Calu3 (cell line): Measurements from ENCODE around the gene PPIF. TPM values are rescaled to one million over a fixed set of nuclear protein-coding genes. Genes with fewer than 3 reads are reported as not detected.

Source experiments
- BruUV-seq: library from RNA; stranded (reverse); fragments of 400-500 nt; replicated peaks from 2 replicates; lab custom pipeline; 2021; lab: Mats Ljungman, UMichigan
- CTCF ChIA-PET: fragments of 300-600 bp; sonication (Branson Sonifier 250); formaldehyde crosslinking; loops from one replicate; lab custom pipeline; 2022; ENCODE audit warnings: antibody characterized with exemption; lab: Charles Lee
- DNase-seq: peaks from one replicate; pipeline ENCODE4 v3.0.0; 2022
- H3K27ac Mint-ChIP-seq: one replicate; pipeline ENCODE4 v1.8.0; 2022; ENCODE audit warnings: mixed read lengths; ENCODE audit not compliant: unreplicated experiment
- H3K27me3 Mint-ChIP-seq: one replicate; pipeline ENCODE4 v1.8.0; 2022; ENCODE audit warnings: mixed read lengths; ENCODE audit not compliant: unreplicated experiment
- H3K36me3 Mint-ChIP-seq: one replicate; pipeline ENCODE4 v1.8.0; 2022; ENCODE audit warnings: mild to moderate bottlenecking, moderate library complexity, mixed read lengths; ENCODE audit not compliant: insufficient read depth, unreplicated experiment
- H3K4me1 Mint-ChIP-seq: one replicate; pipeline ENCODE4 v1.8.0; 2022; ENCODE audit warnings: mild to moderate bottlenecking, low read depth, mixed read lengths; ENCODE audit not compliant: unreplicated experiment
- H3K4me3 Mint-ChIP-seq: one replicate; pipeline ENCODE4 v1.8.0; 2022; ENCODE audit warnings: mild to moderate bottlenecking, low read depth, moderate library complexity, mixed read lengths; ENCODE audit not compliant: unreplicated experiment
- H3K9me3 Mint-ChIP-seq: one replicate; pipeline ENCODE4 v1.8.0; 2022; ENCODE audit warnings: low read depth, mixed read lengths; ENCODE audit not compliant: unreplicated experiment
- intact Hi-C: fragments of 100-400 bp; cut with micrococcal nuclease; formaldehyde crosslinking; loops from one replicate; pipeline ENCODE4 v1.10.0; 2022; ENCODE audit not compliant: unreplicated experiment
- total RNA-seq: library from RNA; stranded (reverse); gene quantifications from 2 replicates; pipeline ENCODE4 v1.2.3, GENCODE V29; 2022
- TF ChIP-seq, protein P1 (sequence below): fragments of 200-600 bp; IDR thresholded peaks from one replicate; pipeline ENCODE4 v1.8.0; 2022; ENCODE audit warnings: antibody characterized with exemption; ENCODE audit not compliant: unreplicated experiment

Gene PPIF
- total RNA-seq, 1 experiment from 2014 or later, result 77.2 TPM

DNA sequence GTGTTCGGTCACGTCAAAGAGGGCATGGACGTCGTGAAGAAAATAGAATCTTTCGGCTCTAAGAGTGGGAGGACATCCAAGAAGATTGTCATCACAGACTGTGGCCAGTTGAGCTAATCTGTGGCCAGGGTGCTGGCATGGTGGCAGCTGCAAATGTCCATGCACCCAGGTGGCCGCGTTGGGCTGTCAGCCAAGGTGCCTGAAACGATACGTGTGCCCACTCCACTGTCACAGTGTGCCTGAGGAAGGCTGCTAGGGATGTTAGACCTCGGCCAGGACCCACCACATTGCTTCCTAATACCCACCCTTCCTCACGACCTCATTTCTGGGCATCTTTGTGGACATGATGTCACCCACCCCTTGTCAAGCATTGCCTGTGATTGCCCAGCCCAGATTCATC lies 6.5 kb downstream of the PPIF start:
- BruUV-seq, result no TSS peak
- Mint-ChIP-seq H3K27me3 (no peaks in the 10 kb centered on the region), H3K4me1 (no peaks in the 10 kb centered on the region), H3K27ac (no peak overlapping the region), H3K4me3 (no peak overlapping the region), H3K36me3 (peaks cover 32% of the 10 kb centered on the region), H3K9me3 (no peaks in the 10 kb centered on the region)
- intact Hi-C loops, result no loop called here
- TF ChIP-seq, protein P1, sequence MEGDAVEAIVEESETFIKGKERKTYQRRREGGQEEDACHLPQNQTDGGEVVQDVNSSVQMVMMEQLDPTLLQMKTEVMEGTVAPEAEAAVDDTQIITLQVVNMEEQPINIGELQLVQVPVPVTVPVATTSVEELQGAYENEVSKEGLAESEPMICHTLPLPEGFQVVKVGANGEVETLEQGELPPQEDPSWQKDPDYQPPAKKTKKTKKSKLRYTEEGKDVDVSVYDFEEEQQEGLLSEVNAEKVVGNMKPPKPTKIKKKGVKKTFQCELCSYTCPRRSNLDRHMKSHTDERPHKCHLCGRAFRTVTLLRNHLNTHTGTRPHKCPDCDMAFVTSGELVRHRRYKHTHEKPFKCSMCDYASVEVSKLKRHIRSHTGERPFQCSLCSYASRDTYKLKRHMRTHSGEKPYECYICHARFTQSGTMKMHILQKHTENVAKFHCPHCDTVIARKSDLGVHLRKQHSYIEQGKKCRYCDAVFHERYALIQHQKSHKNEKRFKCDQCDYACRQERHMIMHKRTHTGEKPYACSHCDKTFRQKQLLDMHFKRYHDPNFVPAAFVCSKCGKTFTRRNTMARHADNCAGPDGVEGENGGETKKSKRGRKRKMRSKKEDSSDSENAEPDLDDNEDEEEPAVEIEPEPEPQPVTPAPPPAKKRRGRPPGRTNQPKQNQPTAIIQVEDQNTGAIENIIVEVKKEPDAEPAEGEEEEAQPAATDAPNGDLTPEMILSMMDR, result no peak
- DNase-seq, result no peak
- CTCF ChIA-PET, result no interaction called here

DNA sequence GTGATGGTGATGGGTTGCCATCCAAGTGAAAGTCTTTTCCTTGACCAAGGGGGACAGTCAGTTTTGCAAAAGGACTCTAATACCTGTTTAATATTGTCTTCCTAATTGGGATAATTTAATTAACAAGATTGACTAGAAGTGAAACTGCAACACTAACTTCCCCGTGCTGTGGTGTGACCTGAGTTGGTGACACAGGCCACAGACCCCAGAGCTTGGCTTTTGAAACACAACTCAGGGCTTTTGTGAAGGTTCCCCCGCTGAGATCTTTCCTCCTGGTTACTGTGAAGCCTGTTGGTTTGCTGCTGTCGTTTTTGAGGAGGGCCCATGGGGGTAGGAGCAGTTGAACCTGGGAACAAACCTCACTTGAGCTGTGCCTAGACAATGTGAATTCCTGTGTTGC lies 6.9 kb downstream of the PPIF start:
- no peaks in the 10 kb centered on the region for H3K4me1 Mint-ChIP-seq
- CTCF ChIA-PET, result no interaction called here
- TSS peak; percentile 5 for BruUV-seq
- H3K27ac Mint-ChIP-seq, result no peak overlapping the region
- no peak for DNase-seq
- peaks cover 29% of the 10 kb centered on the region for H3K36me3 Mint-ChIP-seq
- TF ChIP-seq, protein P1, result no peak
- H3K4me3 Mint-ChIP-seq, result no peak overlapping the region
- H3K9me3 Mint-ChIP-seq, result no peaks in the 10 kb centered on the region
- intact Hi-C loops, result no loop called here
- no peaks in the 10 kb centered on the region for H3K27me3 Mint-ChIP-seq

DNA sequence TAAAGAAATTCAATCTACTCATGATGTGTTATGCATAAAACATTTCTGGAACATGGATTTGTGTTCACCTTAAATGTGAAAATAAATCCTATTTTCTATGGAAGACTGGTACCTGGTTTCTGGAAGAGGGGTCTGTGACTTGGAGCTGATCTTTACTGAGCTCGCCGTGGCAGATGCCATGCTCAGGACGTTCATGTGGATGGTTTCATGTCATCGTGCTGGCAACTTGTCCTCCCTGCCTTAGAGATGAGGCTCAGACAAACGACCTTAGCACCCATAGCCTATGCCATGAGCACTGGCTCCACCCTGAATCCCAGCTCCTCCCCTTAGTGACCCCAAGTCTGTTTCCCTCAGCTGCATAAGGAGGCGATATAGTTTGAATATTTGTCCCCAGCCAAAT lies 7.3 kb downstream of the PPIF start:
- intact Hi-C loops, result no loop called here
- Mint-ChIP-seq H3K27me3 (no peaks in the 10 kb centered on the region), H3K27ac (no peak overlapping the region), H3K36me3 (peaks cover 29% of the 10 kb centered on the region), H3K4me1 (no peaks in the 10 kb centered on the region), H3K9me3 (no peaks in the 10 kb centered on the region), H3K4me3 (no peak overlapping the region)
- TF ChIP-seq, protein P1, result no peak
- BruUV-seq, result no TSS peak
- no peak for DNase-seq
- CTCF ChIA-PET, result no interaction called here

DNA sequence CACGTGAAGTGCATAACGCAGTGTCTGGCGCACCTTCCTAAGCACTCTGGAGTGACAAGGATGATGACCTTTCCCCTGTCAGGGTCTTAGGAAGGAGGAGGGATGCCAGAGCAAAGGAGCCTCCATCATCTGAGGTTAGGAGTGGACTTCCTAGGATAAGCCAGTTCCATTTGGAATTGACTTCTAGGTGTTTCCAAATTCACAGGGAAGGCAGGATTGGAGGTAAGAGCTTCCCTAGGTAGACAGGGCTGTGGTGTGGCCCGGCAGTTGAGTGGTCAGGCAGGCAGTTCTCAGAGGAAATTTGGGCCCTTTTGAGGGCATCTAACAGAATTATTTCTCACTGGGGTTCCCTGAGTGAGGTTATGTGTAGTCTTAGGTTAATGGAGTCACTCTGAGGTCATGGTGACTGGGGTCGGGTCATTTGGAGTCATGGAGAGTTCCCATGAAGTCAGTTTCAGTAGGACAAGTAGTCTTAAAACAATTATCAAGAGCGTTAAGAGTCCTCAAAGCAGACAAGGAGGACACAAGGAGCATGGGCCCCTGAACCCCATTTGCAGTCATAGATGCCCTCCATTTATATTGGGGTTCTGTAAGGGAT lies 8.2 kb downstream of the PPIF start:
- Mint-ChIP-seq H3K4me3 (no peak overlapping the region), H3K27me3 (no peaks in the 10 kb centered on the region), H3K27ac (no peak overlapping the region), H3K36me3 (peaks cover 29% of the 10 kb centered on the region), H3K4me1 (no peaks in the 10 kb centered on the region), H3K9me3 (no peaks in the 10 kb centered on the region)
- TF ChIP-seq, protein P1, result no peak
- CTCF ChIA-PET, result interaction anchor here (0.6 kb wide), 1 partner anchor 125 kb away, joined by 3 read pairs; no protein-coding TSS in a partner anchor
- intact Hi-C loops, result no loop called here
- BruUV-seq, result no TSS peak
- no peak for DNase-seq
